K562 (cell line): ENCODE data around the gene DUSP16.
"Not testable (repeated sequence)": the region's sequence is repeated elsewhere in the genome, so short reads cannot be mapped to it uniquely, and the experiment has no call there.

ENCODE experiments used
- BRF1 ChIP-seq: IDR thresholded peaks from 3 replicates; pipeline ENCODE4 v1.6.1; 2011; ENCODE audit warnings: borderline replicate concordance, mild to moderate bottlenecking; ENCODE audit not compliant: insufficient read length; ENCODE audit errors: extremely low read depth
- CTCF ChIP-seq, 3 experiments: IDR thresholded peaks in 2 of 3; conservative IDR thresholded peaks in 1 of 3; 2 replicates each; pipeline ENCODE4 v1.5.1; 2011 to 2012; ENCODE audit warnings: low read length in 3 of 3, mild to moderate bottlenecking in 3 of 3, control low read depth in 2 of 3, improper control_type of control experiment in 1 of 3, inconsistent platforms in 1 of 3, low read depth in 1 of 3, mixed read lengths in 1 of 3, moderate library complexity in 1 of 3; ENCODE audit not compliant: insufficient read depth in 2 of 3
- FOXK1 ChIP-seq: sonication (generic); formaldehyde crosslinking; IDR thresholded peaks from 2 replicates; pipeline ENCODE4 v1.8.0; 2022; ENCODE audit warnings: missing genetic modification reagents, mild to moderate bottlenecking, borderline replicate concordance
- GABPB1 ChIP-seq: sonication (generic); formaldehyde crosslinking; IDR thresholded peaks from 2 replicates; pipeline ENCODE4 v1.8.0; 2022; ENCODE audit warnings: mild to moderate bottlenecking, missing genetic modification reagents
- NFE2L1 ChIP-seq: fragments of 450-650 bp; IDR thresholded peaks from 2 replicates; pipeline ENCODE4 v1.6.1; 2016; ENCODE audit warnings: missing genetic modification characterization, low read depth, mild to moderate bottlenecking, missing compliant biosample characterization, moderate library complexity, borderline replicate concordance
- NUFIP1 ChIP-seq: fragments of 450-650 bp; IDR thresholded peaks from 2 replicates; pipeline ENCODE4 v1.6.1; 2018; ENCODE audit not compliant: partially characterized antibody
- POLR2AphosphoS5 ChIP-seq: IDR thresholded peaks from 2 replicates; pipeline ENCODE4 v1.6.1; 2011; ENCODE audit warnings: mild to moderate bottlenecking, low read depth, low read length, moderate library complexity; ENCODE audit not compliant: control insufficient read depth, insufficient read depth
- SIN3A ChIP-seq, 2 experiments: fragments of 150-350 bp in 1 of 2; IDR thresholded peaks; 2 replicates each; pipeline ENCODE4 v1.6.1; 2011 to 2016; ENCODE audit warnings: borderline replicate concordance in 2 of 2, low read depth in 2 of 2, low read length in 2 of 2, mild to moderate bottlenecking in 2 of 2, moderate library complexity in 2 of 2; ENCODE audit not compliant: control insufficient read depth in 1 of 2
- TCF7 ChIP-seq: sonication (generic); IDR thresholded peaks from 2 replicates; pipeline ENCODE4 v1.6.1; 2016; ENCODE audit warnings: antibody characterized with exemption, borderline replicate concordance
- USF2 ChIP-seq: sonication (generic); formaldehyde crosslinking; IDR thresholded peaks from 2 replicates; pipeline ENCODE4 v1.5.0; 2020; ENCODE audit warnings: missing genetic modification reagents
- ZNF274 ChIP-seq: IDR thresholded peaks from 2 replicates; pipeline ENCODE4 v1.6.1; 2011; ENCODE audit warnings: low read depth, mild to moderate bottlenecking, low read length, moderate library complexity, borderline replicate concordance
- ZNF764 ChIP-seq: fragments of 250-450 bp; sonication (Bioruptor Pico); IDR thresholded peaks from 2 replicates; pipeline ENCODE4 v1.4.0; 2020; ENCODE audit warnings: low read depth, mild to moderate bottlenecking, moderate library complexity
- TF ChIP-seq, protein P1 (sequence below): sonication (generic); formaldehyde crosslinking; IDR thresholded peaks from 2 replicates; pipeline ENCODE4 v1.9.0; 2022; ENCODE audit warnings: mild to moderate bottlenecking, missing genetic modification reagents

GRCh38 chr12:12588436-12588835 is 25.8 kb upstream of the DUSP16 start:
- not testable (repeated sequence) for TF ChIP-seq CTCF (IDR thresholded peaks at IDR 0.05 in 2 of 3, conservative IDR thresholded peaks at IDR 0.05 in 1 of 3; ENCODE audit: insufficient read depth in 2 of 3, low read depth in 1 of 3, low read length in 3 of 3); GABPB1; ZNF274; USF2; ZNF764 (CRISPR knock-in tag); SIN3A (IDR thresholded peaks at IDR 0.05; ENCODE audit: borderline replicate concordance in 2 of 2, control insufficient read depth in 1 of 2, low read depth in 2 of 2, low read length in 2 of 2); POLR2AphosphoS5; NFE2L1 (tag); FOXK1 (CRISPR knock-in tag); NUFIP1; BRF1; TCF7
- TF ChIP-seq, protein P1, sequence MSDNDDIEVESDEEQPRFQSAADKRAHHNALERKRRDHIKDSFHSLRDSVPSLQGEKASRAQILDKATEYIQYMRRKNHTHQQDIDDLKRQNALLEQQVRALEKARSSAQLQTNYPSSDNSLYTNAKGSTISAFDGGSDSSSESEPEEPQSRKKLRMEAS (CRISPR knock-in tag), result not testable (repeated sequence)
